DOHH2 (cell line): ENCODE measurements around the gene HHATL.

ENCODE experiments used
- CTCF ChIP-seq: fragments of 200-600 bp; sonication (generic); IDR thresholded peaks from one replicate; pipeline ENCODE4 v1.5.1; 2014; ENCODE audit warnings: antibody characterized with exemption, mild to moderate bottlenecking, low read depth, low read length; ENCODE audit not compliant: poor library complexity, severe bottlenecking
- EZH2phosphoT487 ChIP-seq: fragments of 200-600 bp; sonication (generic); IDR thresholded peaks from 2 replicates; pipeline ENCODE4 v1.6.1; 2017; ENCODE audit warnings: borderline replicate concordance, mild to moderate bottlenecking, antibody characterized with exemption, low read length, moderate library complexity, mixed read lengths

DNA sequence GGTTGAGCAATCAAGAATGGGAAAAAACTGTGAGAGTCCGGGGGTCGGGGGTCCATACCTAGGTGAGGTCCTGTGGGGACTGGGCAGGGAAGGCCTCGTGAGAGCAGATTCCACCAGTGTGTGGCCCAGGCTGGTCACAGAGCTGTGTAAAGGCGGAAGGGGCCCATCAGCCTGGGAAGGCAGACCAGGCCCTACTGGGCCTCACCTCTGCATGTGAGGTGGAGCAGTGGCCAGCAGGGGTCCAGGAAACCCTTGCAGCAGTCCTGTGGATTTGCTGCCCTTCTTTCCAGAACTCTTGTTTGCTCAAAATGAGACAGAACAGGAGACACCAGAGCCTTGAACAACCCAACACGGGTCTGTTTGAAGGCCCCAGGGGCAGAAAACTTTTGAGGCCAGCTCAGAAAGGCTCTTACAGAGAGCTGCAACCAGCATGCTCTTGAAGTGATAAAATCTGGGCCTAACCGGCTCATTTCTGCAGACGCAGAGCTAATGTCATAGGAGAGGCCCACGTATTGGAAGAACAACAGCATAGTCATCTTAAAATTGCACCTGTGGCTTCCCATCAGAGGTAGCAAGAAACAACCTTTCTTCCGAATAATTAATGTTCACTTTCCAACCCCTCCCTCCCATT is 30.3 kb upstream of the HHATL start:
- TF ChIP-seq CTCF (no peak), EZH2phosphoT487 (no peak)
